G401 (cell line): ENCODE measurements around the gene FKTN. TPM values are rescaled to one million over a fixed set of nuclear protein-coding genes. Genes with fewer than 3 reads are reported as not detected.

Source experiments
- DNase-seq: peaks from one replicate; pipeline ENCODE4 v3.0.0-alpha.2; 2015; ENCODE audit warnings: low spot score
- in situ Hi-C: cut with HindIII; loops from 2 replicates; pipeline ENCODE4 v1.10.0; 2016; ENCODE audit warnings: low sequenced_read_pairs, mixed read lengths
- total RNA-seq: library from RNA; depleted of rRNA; stranded (reverse); fragments of >200 nt; shearing (Covaris generic); gene quantifications from 2 replicates; pipeline ENCODE4 v1.2.3, GENCODE V29; 2014

The FKTN gene
- total RNA-seq, 1 experiment from 2014 or later = 21.9 TPM

GRCh38 chr9:105621001-105621400 is 63.1 kb downstream of the FKTN start:
- in situ Hi-C loops = no loop called here

GRCh38 chr9:105625088-105625487 is 67.2 kb downstream of the FKTN start:
- in situ Hi-C loops = no loop called here
- no peak for DNase-seq

More at GRCh38 chr9:105621001-105621400, 63.1 kb downstream of the FKTN start:
- DNase-seq = peak; percentile 40

GRCh38 chr9:105632807-105633206 is 74.9 kb downstream of the FKTN start:
- in situ Hi-C loops = no loop called here
- DNase-seq = no peak

- no peak for DNase-seq
- in situ Hi-C loops = no loop called here
Observed at GRCh38 chr9:105633411-105633810, 75.5 kb downstream of the FKTN start.

GRCh38 chr9:105636331-105636730 is 78.4 kb downstream of the FKTN start:
- in situ Hi-C loops = no loop called here
- DNase-seq = no peak

GRCh38 chr9:105637787-105638395 is 80.0 kb downstream of the FKTN start:
- in situ Hi-C loops = no loop called here
- DNase-seq = no peak

- in situ Hi-C loops = no loop called here
- DNase-seq = no peak
Observed at GRCh38 chr9:105639936-105640335, 82.0 kb downstream of the FKTN start.

GRCh38 chr9:105643795-105644194 is 85.9 kb downstream of the FKTN start:
- DNase-seq = no peak
- in situ Hi-C loops = no loop called here

GRCh38 chr9:105646879-105647594 is 89.1 kb downstream of the FKTN start:
- in situ Hi-C loops = no loop called here
- DNase-seq = no peak

GRCh38 chr9:105647595-105648349 is 89.8 kb downstream of the FKTN start:
- no peak for DNase-seq
- in situ Hi-C loops = no loop called here

- no peak for DNase-seq
- in situ Hi-C loops = no loop called here
Observed at GRCh38 chr9:105651806-105652205, 93.9 kb downstream of the FKTN start.

GRCh38 chr9:105656131-105656921 is 98.4 kb downstream of the FKTN start:
- peak; percentile 9 for DNase-seq
- in situ Hi-C loops = no loop called here

GRCh38 chr9:105658351-105658750 is 100.4 kb downstream of the FKTN start:
- no peak for DNase-seq
- in situ Hi-C loops = no loop called here

- in situ Hi-C loops = no loop called here
- DNase-seq = peak; percentile 5
Observed at GRCh38 chr9:105661011-105661410, 103.1 kb downstream of the FKTN start.

GRCh38 chr9:105662184-105663104 is 104.5 kb downstream of the FKTN start, which contains the start of gene TAL2:
Gene TAL2, plus strand, starts transcription at chr9:105662457. Its CDS starts 40 bp downstream, at chr9:105662497.
- DNase-seq = no peak
- in situ Hi-C loops = no loop called here

- in situ Hi-C loops = no loop called here
- DNase-seq = no peak
Observed at GRCh38 chr9:105663914-105664313, 106.0 kb downstream of the FKTN start.

- in situ Hi-C loops = no loop called here
- no peak for DNase-seq
Observed at GRCh38 chr9:105667867-105668266, 109.9 kb downstream of the FKTN start.

- in situ Hi-C loops = no loop called here
- DNase-seq = no peak
Observed at GRCh38 chr9:105670315-105670714, 112.4 kb downstream of the FKTN start.
